Suppressor macrophage (primary cell): Measurements from ENCODE around the gene CENPP.
"Not testable (repeated sequence)": the region's sequence is repeated elsewhere in the genome, so short reads cannot be mapped to it uniquely, and the experiment has no call there.

ENCODE experiments used
- DNase-seq, 4 experiments: peaks; one replicate each; pipeline ENCODE4 v3.0.0-alpha.2; 2020 to 2022

The CENPP gene

GRCh38 chr9:92617195-92617813 is 291.6 kb downstream of the CENPP start:
- DNase-seq, result no peak

GRCh38 chr9:92617951-92618510 is 292.3 kb downstream of the CENPP start:
- DNase-seq, result no peak

- no peak for DNase-seq
Observed at GRCh38 chr9:92618633-92619225, 293.0 kb downstream of the CENPP start.

- no peak for DNase-seq
Observed at GRCh38 chr9:92619601-92620300, 294.0 kb downstream of the CENPP start.

- DNase-seq, result no peak
Observed at GRCh38 chr9:92620845-92621244, 295.1 kb downstream of the CENPP start.

- not testable (repeated sequence) for DNase-seq
Observed at GRCh38 chr9:92623936-92624335, 298.2 kb downstream of the CENPP start.

GRCh38 chr9:92626484-92626883 is 300.7 kb downstream of the CENPP start:
- no peak for DNase-seq

- DNase-seq, result no peak
Observed at GRCh38 chr9:92627651-92628050, 301.9 kb downstream of the CENPP start.

- no peak for DNase-seq
Observed at GRCh38 chr9:92631452-92632343, 305.9 kb downstream of the CENPP start.

- DNase-seq, result no peak
Observed at GRCh38 chr9:92632641-92633040, 306.9 kb downstream of the CENPP start.

GRCh38 chr9:92633614-92634278 is 308.0 kb downstream of the CENPP start:
- DNase-seq, result no peak

- DNase-seq, result peak; percentile 77 to 86 (median 79)
Observed at GRCh38 chr9:92634712-92635605, 309.2 kb downstream of the CENPP start.

- DNase-seq, result no peak
Observed at GRCh38 chr9:92635760-92636159, 310.0 kb downstream of the CENPP start.

GRCh38 chr9:92636627-92637026 is 310.9 kb downstream of the CENPP start:
- no peak for DNase-seq

GRCh38 chr9:92637326-92637725 is 311.6 kb downstream of the CENPP start:
- DNase-seq, result no peak

- DNase-seq, result no peak
Observed at GRCh38 chr9:92637886-92638620, 312.3 kb downstream of the CENPP start.

- no peak for DNase-seq
Observed at GRCh38 chr9:92638621-92639101, 312.9 kb downstream of the CENPP start.

- DNase-seq, result no peak
Observed at GRCh38 chr9:92639124-92639523, 313.4 kb downstream of the CENPP start.

GRCh38 chr9:92639791-92640271 is 314.1 kb downstream of the CENPP start:
- no peak for DNase-seq
